GM12872 (cell line): ENCODE measurements around the gene FOXO3B.
"Not testable (repeated sequence)": the region's sequence is repeated elsewhere in the genome, so short reads cannot be mapped to it uniquely, and the experiment has no call there.

Source experiments
- CTCF ChIP-seq: IDR thresholded peaks from 3 replicates; pipeline ENCODE4 v1.5.1; 2011; ENCODE audit warnings: low read depth, mild to moderate bottlenecking, low read length, moderate library complexity; ENCODE audit not compliant: insufficient read depth

FOXO3B gene

DNA sequence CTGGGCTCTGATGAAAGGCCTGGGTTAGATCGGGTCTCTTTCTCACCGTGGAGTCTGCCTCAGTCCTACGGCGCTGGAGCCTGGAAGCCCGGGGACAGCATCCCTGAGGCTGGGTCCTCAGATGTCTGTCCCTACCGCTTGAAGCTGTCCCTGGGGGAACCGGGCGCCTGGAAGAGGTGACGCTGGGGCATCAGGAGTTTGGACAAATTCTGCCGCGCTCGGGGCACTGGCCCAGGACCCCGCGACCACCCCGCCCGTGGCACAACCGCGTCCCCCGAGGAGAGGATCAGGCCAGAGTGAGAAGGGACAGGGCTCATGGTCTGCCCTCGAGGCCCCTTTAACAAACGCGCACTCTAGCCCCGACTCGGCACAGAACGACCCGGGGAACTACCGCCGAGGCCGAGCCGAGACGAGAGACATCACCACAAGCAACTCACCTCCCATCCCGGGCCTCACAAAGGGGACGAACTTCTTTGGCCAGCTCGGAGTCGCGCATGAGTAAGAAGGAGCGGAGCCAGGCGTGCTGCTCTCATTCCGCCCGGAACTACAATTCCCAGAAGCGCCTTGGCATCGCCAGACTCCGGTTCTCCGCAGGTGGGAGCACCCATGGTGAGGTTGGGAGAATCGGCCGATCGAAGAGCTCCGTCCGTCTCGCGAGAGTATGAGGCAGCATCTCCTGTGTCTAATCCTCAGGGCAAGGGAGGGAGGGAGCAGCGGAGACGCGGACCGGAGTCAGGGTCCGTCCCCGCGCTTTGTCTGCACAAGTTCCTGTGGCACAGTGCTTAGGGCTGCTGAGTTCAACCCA lies at the start of gene FOXO3B:
Gene FOXO3B (minus strand): TSS at position 548 of the 805 bp plus-strand sequence. CDS start 663 bp downstream, outside the sequence.
- not testable (repeated sequence) for TF ChIP-seq CTCF

DNA sequence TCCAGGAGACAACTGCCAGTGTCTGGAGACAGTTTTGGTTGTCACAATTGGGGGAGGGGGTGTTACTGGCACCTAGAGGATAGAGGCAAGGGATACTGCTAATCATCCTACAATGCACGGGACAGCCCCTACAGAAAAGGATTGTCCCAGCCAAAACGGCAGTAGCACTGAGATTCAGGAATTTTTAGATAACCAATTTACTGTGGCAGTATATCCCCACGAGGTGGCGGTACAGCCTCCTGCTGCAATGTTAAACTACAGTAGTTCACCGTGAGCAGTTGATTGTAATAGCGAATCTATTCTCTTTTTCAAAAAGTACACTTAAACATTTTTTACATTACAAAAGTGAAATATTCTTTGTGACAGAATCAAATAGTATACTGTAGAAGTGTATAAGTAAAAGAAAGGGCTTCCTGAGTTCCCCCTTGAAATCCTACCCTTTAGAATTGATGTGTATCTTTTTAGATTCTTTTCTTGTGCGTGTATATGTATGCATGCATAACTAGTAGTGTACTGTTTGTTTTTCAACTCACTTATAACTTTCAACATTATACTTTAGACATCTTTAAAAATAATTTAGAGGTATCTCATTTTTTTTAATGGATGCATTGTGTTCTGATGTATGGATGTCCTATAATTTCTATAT lies 30.4 kb upstream of the FOXO3B start:
- peak; percentile 47 for TF ChIP-seq CTCF

DNA sequence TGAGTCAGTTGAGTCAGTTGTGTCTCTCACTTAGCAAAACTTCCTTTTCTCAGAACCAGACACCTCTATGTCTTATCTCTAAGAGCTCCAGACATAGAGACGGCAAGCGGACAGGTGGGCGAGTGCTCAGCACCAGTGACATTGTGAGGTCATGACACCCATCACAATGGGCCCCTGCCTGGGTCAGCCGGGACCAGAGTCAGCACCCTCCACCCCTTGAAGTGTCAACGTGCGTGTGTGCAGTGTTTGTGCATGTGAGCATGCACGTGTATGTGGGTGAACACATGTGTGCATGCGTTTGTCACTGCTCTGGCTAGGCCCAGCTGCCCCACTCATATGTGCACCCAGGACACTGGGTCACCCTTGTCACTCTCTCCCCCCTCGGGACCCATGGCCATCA lies 37.8 kb downstream of the FOXO3B start, which contains the start of gene TBC1D28:
Gene TBC1D28 (minus strand): TSS at position 101 of the 400 bp plus-strand sequence. CDS start 3,039 bp downstream, outside the sequence.
- TF ChIP-seq CTCF, result not testable (repeated sequence)
